ENCODE measurements around the gene DSCAML1.

DNA sequence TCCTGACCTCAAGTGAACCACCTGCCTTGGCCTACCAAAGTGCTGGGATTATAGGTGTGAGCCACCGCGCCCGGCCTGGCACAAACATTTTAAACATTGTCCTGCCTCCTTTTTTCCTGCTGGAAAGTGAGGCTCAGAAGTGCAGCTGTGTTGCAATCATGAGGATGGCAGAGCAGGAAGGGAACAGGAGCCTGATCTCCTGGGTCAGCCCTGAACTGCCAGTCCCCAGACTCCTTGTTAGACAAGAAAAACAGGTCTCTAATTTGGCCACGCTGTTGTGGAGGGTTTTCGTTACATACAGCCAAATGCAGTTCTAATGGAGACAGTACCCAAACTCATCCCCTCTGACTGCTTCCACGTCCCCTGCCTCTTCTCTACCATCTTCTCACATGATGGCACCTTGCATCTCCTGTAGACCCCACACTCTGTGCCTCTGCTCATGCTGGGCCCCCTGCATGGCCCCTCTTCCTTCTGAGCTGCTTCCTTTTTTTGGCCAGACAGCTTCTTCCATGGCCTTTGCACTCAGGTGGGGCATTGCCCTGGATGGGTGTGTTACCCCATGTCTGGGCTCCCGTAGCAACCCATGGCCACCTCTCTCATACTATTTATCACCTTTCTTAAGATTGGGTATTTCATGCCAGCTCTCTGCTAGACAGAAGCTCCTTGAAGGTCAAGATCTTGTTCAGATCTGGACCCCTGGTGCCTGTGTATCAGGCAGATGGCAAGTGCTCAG is 242.2 kb downstream of the DSCAML1 start:
- no peak for TF ChIP-seq POLR2A (IDR thresholded peaks at IDR 0.05)
- TF ChIP-seq, protein P1, sequence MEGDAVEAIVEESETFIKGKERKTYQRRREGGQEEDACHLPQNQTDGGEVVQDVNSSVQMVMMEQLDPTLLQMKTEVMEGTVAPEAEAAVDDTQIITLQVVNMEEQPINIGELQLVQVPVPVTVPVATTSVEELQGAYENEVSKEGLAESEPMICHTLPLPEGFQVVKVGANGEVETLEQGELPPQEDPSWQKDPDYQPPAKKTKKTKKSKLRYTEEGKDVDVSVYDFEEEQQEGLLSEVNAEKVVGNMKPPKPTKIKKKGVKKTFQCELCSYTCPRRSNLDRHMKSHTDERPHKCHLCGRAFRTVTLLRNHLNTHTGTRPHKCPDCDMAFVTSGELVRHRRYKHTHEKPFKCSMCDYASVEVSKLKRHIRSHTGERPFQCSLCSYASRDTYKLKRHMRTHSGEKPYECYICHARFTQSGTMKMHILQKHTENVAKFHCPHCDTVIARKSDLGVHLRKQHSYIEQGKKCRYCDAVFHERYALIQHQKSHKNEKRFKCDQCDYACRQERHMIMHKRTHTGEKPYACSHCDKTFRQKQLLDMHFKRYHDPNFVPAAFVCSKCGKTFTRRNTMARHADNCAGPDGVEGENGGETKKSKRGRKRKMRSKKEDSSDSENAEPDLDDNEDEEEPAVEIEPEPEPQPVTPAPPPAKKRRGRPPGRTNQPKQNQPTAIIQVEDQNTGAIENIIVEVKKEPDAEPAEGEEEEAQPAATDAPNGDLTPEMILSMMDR (IDR thresholded peaks at IDR 0.05): no peak

Data from testis (tissue), 2 donors.